HepG2 (cell line): ENCODE results near the gene DERL2.

Experiments used
- EHMT2 ChIP-seq: fragments of 200-600 bp; sonication (generic); IDR thresholded peaks from 2 replicates; pipeline ENCODE4 v1.7.0; 2017; ENCODE audit warnings: antibody characterized with exemption, low read depth, low read length, borderline replicate concordance
- KDM4B ChIP-seq: sonication (generic); formaldehyde crosslinking; IDR thresholded peaks from 2 replicates; pipeline ENCODE4 v1.4.0; 2020; ENCODE audit warnings: missing genetic modification reagents
- KLF13 ChIP-seq: sonication (generic); formaldehyde crosslinking; IDR thresholded peaks from 2 replicates; pipeline ENCODE4 v1.4.0; 2020; ENCODE audit warnings: mild to moderate bottlenecking, missing genetic modification reagents
- PATZ1 ChIP-seq: sonication (generic); formaldehyde crosslinking; IDR thresholded peaks from 2 replicates; pipeline ENCODE4 v1.4.0; 2020; ENCODE audit warnings: missing genetic modification reagents
- PHF20 ChIP-seq: sonication (generic); formaldehyde crosslinking; IDR thresholded peaks from 2 replicates; pipeline ENCODE4 v1.5.0; 2020; ENCODE audit warnings: mild to moderate bottlenecking, missing genetic modification reagents
- POLR2AphosphoS5 ChIP-seq: IDR thresholded peaks from 2 replicates; pipeline ENCODE4 v1.6.1; 2012; ENCODE audit warnings: low read depth, low read length
- ZNF281 ChIP-seq: sonication (generic); formaldehyde crosslinking; IDR thresholded peaks from 2 replicates; pipeline ENCODE4 v1.4.0; 2020; ENCODE audit warnings: missing genetic modification reagents, borderline replicate concordance

DNA sequence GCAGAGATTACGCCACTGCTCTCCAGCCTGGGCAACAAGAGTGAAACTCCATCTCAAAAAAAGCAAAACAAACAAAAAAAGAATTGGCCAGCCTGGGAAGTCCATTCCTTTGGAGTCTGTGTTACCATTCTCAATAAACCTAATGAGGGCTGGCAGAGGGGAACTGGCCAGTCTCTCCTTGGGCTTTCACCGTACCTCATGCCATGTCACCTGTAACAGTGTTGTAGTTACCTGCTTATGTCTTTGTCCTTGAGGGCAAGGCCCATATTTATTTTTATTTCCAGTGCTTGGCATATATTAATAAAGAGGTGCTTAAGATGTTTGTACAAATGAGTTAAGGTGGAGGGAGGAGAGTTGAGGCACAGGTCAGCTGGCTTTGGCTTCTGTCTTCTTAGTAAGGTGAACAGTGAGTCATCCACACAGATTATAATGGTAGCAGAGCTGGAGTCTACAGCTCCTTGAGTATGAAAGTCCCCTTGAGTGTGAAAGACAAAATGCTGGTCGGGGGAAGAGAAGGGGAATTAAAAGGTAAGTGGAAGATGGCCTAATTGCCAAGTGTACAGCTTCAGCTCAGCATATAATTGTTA is 55.5 kb downstream of the DERL2 start:
- TF ChIP-seq KLF13 (CRISPR knock-in tag) (no peak), EHMT2 (no peak), PHF20 (CRISPR knock-in tag) (no peak), ZNF281 (CRISPR knock-in tag) (no peak), POLR2AphosphoS5 (no peak), KDM4B (CRISPR knock-in tag) (no peak), PATZ1 (CRISPR knock-in tag) (no peak)
